HL-60 (cell line): ENCODE data around the gene ALDH4A1.

Source experiments
- CTCF ChIP-seq: IDR thresholded peaks from one replicate; pipeline ENCODE4 v1.5.1; 2011; ENCODE audit warnings: low read length, control low read depth, inconsistent platforms; ENCODE audit not compliant: insufficient read depth
- GABPA ChIP-seq: IDR thresholded peaks from 2 replicates; pipeline ENCODE4 v1.6.1; 2012; ENCODE audit warnings: low read depth
- POLR2AphosphoS5 ChIP-seq: IDR thresholded peaks from 2 replicates; pipeline ENCODE4 v1.6.1; 2012; ENCODE audit warnings: low read depth

- TF ChIP-seq POLR2AphosphoS5 (no peak), CTCF (no peak), GABPA (no peak)
These were observed 40.8 kb upstream of the ALDH4A1 start for GRCh38 chr1:18943162-18943561.
